CD4-positive, alpha-beta T cell treated with Interleukin-6 for 4 hours (primary cell): ENCODE measurements around the gene SLC25A41.
"Not testable (repeated sequence)": the region's sequence is repeated elsewhere in the genome, so short reads cannot be mapped to it uniquely, and the experiment has no call there.

Experiments
- DNase-seq: peaks from one replicate; pipeline ENCODE4 v3.0.0-alpha.2; 2020; ENCODE audit warnings: mixed read lengths

Gene SLC25A41

DNA sequence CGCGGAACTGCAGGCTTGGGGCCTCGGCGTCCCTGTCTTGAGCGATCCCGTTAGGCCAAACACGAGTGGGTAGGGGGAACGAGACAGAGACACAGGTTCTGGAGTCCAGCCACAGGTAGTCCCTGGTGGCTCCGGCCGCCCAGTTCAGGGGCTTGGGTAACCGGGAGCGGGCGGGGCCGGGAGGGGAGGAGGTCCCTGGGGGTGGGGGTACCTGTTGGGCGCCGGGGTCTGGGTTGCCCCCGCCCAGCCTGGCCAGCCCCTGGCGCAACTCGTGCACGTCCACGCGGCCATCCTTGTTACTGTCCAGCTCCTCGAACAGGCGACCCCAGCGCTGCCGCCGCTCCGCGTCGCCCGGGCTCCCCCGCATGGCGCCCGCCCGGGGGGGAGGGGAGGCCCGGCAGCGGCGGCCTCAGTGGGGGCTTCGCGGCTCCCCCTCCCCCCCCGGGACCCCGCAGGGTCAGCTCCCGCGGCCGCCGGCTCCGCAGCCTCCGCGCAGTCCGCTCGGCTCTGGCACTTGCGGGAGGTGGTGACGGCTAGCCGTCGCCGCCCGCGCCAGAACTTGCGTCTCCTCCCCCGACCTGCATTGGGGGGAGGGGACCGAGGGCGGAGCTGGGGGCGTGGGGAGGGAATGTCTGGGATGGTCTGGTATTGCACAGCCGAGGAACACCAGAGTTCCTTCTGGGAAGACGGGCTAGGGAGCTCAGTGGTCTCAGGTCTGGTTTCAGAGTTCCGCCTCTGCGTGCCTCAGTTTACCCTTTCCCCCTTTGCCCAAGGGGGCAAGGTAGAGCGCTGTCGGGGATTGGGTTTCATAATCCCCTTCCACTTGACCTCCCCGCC, 25.9 kb upstream of the SLC25A41 start, which contains the start of gene SLC25A23:
SLC25A23 (minus strand) TSS at position 531 of the 837 bp plus-strand sequence; CDS start at position 367, 164 bp downstream.
- DNase-seq = peak; percentile 80

- no peak for DNase-seq
Measured at GRCh38 chr19:6458695-6459261, 25.2 kb upstream of the SLC25A41 start.

DNA sequence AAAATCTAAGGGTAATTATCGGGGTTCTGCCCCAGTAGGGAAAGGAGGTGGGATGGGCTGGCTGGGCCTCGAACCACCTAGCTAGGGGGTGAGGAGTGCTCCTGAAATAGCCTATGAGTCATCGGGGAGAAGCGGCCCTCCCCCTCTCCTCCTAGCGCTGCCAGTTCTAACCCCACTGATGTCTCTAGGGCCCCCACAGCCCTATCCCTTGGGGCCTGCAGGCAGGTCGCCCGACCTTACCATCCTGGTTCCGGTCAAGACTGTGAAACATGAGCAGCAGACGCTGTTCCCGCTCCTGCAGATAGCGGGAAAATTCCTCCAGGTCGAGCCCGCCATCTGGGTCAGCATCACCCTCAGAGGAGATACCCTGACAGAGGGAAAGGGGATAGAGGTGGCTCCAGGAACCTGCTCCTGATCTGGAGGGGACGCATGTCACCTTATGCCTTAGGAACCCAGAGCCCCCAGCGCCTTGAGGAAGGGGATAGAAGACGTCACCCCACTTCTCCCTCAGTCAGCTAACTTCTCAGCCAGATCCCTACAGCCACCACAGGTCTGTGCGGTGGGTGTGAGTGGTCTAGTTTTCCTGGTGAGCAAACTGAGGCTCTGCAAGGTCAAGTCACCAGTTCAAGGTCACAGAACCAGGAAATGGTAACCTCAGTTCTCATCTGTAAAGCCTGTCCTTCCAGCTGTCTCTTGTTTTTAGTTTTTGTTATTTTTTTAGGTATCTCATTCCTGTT, 24.6 kb upstream of the SLC25A41 start:
- no peak for DNase-seq

DNA sequence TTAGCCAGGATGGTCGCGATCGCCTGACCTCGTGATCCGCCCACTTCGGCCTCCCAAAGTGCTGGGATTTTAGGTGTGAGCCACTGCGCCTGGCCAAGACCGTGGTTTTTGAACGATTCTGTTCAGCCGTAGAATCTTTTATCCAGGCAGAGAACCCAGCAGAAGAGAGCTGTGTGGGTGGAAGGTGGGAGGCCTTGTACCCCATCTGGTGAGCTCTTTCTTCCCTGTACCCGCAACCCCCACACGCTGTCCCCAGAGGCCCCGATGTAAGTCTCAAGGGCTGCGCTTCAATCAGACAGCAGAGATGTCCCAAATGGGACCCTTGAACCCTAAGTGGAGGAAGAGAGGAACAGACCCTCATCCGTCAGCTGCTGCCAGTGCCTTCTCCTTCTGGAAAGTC, 22.4 kb upstream of the SLC25A41 start:
- DNase-seq = no peak

DNA sequence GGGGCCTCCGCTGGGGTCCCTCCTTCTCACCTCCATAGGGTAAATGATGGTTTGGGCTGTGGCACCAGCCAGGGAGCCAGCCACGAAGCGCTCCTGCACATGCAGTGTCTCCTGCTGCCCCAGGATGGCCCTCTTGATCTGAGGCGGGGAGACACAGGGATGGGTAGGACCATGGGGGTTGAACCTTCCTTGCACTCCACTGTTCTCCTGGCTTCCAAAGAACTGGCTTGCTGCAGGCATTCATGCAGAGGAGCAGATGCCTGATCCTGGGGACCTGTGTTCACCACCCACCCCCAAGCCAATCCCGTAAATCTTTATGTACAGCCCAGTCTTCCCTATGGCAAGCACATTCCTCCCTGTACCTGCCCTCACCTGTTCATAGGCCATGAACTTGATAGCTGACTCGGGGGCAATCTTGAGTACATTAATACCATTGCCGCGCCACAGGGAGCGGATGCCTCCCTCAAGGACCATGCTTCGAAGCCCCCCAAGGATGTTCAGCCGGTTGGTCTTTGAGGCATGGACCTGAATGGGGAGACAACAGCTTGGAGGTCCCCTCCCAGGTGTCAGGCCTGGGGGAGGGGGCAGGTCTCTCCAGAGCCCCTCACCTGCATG, 20.5 kb upstream of the SLC25A41 start:
- no peak for DNase-seq

DNA sequence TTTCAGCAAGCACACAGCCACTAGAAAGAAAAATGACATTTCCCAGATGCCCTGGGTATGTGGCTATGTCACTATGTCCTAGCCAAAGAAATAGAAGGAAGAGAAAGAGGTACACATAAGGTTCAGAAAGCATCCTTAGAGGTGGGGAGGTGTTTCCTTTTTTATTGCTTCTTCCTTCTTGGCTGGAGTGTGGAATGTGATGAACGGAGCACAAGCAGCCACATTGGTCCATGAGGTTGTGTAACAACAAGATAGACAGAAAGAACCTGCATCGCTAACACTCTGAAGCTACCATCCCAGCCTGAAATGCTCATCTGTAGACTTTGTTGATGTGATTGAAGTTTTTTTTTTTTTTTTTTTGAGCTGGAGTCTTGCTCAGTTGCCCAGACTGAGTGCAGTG, 19.3 kb upstream of the SLC25A41 start:
- no peak for DNase-seq

- no peak for DNase-seq
Measured at GRCh38 chr19:6452223-6452614, 18.7 kb upstream of the SLC25A41 start.

DNA sequence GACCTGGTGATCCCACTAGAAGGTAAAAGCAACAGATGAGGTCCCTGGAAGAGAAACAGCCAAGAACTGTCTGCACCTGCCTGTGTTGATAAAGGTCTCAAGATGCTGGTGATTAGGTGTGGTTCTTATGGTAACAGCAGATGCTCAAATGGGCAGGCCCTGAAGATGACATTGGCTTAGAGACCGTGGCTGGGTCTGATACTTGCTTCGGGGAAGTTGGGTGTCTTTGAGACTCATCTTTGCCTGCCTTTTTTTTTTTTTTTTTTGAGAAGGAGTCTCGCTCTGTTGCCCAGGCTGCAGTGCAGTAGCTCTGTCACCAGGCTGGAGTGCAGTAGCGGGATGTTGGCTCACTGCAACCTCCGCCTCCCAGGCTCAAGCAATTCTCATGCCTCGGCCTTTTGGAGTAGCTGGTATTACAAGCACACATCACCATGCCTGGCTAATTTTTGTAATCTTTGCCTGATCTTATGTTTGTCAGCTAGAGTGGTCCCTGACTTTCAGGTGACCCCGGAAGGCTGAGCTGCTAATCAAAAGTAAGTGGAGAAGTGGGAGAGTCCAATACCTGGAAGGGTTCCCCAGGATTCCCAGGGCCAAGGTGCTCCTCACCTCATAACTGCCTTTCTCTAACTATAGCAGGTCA, 18.1 kb upstream of the SLC25A41 start:
- DNase-seq = no peak

DNA sequence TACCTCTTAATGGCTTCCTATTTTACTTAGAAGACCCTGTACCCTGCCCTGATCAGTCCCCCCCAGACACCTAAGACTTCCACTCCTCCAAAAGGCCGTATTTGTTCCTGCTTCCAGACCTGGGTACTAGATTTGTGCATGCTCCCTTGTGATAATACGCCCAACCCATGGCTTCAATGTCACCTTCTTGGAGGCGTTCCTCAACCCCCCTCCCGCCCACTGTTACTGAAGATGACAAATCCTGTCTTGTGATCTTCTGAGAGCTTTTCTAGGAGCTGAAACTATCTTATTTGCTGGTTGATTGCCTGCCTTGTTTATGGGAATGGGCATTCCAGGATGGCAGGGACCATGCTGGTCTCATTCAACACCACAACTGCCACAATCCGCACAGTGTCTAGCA, 16.6 kb upstream of the SLC25A41 start:
- DNase-seq = no peak

DNA sequence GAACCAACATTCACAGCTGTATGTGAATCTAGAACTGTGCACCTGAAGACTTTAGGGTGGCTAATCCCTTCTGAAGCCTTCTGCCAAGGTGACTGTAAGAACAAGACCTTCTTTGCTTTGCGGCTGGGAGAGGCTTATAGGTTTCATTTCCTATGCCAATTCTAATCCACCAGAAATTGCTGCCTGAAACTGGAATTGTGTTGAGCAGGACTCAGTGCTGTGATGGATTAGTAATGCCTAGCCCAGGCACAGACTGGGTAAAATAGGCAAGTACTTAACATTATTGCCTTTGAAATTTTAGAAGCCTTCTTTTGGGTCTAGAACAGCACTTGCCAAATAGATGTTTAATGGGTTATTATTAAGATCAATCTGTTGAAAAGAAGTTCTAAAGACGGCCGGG, 14.5 kb upstream of the SLC25A41 start:
- no peak for DNase-seq

DNA sequence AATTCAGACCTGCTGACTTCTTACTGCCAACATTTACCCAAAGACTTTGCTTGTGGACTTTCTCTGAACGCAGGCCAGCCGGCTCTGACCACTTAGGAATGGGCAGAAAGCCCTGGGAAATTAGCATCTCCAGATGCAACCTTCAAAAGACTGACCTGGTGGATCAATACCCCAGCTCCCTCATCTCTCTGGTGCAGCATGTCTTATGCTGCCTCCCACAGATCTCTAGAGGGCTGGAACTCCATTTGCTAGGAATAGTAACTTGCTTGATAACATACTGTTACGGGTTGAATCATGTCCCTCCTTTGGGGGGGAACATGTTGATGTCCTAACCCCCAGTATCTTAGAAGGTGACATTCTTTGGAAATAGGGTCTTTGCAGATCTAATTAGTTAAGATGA, 12.9 kb upstream of the SLC25A41 start:
- no peak for DNase-seq

DNA sequence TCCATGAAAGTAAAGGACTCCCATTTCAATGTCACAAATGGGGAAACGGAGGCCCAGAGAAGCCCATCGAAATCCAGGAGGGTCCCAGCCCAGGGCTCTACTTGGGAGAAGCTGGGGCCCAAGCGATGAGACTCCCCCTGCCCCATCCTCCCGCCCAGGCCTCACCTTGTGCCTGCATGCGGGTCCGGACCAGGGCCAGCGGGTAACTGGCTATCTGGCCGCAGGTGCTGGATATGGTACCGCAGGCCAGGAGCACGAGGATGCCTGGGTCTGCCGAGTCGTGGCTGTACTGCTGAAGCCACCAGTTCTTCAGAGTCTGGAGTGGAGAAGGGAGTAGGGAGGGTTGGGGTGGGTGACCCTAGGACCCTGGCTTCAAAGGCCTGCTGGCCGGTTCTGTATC, 10.4 kb upstream of the SLC25A41 start:
- no peak for DNase-seq

- no peak for DNase-seq
Measured at GRCh38 chr19:6442087-6442688, 8.6 kb upstream of the SLC25A41 start.

GRCh38 chr19:6440905-6441304, 7.3 kb upstream of the SLC25A41 start:
- no peak for DNase-seq

- no peak for DNase-seq
Measured at GRCh38 chr19:6439743-6440142, 6.2 kb upstream of the SLC25A41 start.

GRCh38 chr19:6433165-6433564, 398 bp downstream of the SLC25A41 start:
- DNase-seq = no peak

DNA sequence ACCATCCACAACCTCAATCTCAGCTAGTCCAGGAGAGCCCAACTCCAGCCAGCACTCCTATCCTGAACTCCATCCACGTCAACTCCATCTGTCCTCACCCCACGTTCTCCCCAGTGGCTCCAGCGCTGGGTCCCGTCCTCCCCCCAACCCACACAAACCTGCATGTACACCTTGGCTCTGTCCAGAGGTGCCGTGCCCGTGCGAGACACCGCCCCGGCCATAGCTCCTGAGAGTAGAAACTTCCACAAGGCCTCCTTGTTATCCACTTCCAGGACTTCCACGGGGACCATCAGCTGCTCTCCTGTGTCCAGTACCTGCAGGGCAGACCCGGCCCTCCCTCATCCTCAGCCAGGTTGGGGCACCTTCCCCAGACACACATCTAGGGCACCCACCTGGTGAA, 1.7 kb downstream of the SLC25A41 start:
- no peak for DNase-seq

GRCh38 chr19:6429419-6430221, 3.9 kb downstream of the SLC25A41 start:
- no peak for DNase-seq

DNA sequence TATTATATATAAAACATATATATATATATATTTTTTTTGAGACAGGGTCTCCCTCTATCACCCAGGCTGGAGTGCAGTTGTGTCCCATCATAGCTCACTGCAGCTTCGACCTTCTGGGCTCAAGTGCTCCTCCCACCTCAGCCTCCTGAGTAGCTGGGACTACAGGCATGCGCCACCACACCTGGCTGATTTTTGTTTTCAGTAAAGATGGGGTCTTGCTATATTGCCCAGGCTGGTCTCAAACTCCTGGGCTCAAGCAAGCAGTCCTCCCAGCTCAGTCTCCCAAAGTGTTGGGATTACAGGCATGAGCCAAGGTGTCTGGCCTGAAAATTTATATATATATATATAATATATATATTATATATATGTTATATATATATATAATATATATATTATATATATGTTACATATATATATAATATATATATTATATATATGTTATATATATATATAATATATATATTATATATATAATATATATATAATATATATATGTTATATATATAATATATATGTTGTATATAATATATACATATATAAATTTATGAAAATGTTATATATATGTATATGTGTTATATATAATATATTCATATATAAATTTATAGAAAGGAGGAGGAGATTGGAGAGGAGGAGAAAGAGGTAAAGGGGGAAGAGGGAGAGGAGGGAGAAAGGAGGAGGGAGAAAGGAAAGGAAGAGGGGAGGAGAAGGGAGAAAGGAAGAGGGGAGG, 4.7 kb downstream of the SLC25A41 start:
- not testable (repeated sequence) for DNase-seq

DNA sequence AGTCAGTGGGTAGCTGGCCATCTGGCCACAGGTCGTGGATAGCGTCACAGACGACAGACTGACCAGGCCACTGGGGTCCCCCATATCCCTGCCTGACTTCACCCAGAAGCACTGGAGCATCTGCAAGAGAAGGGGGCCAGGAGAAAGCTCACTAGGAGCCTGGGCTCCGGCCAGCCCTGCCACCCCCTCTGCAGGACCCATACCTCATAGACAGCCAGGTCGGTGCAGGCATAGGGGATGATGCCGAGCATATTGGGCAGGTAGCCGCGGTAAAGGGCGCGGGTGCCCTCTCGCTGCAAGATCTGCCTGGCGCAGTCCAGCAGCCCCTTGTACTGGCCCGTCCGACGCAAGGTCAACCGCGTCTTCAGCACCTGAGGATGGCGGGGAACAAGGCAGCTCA, 6.4 kb downstream of the SLC25A41 start:
- DNase-seq = no peak
